Amygdala (tissue), 56 donors: ENCODE results near the gene C11orf54.

Source experiments
- DNase-seq, 56 donors: peaks; one replicate each; lab custom pipeline; 2025; lab: John Stamatoyannopoulos, UW

The C11orf54 gene

GRCh38 chr11:93741094-93741881 is at the start of gene C11orf54, which contains the start of gene TAF1D:
Gene C11orf54 (plus strand): TSS chr11:93741672. CDS start chr11:93747394, 5,722 bp downstream.
Gene TAF1D (minus strand): TSS chr11:93741495. CDS start chr11:93739304, 2,191 bp downstream.
- peak; percentile 61 to 97 (median 92) for DNase-seq

GRCh38 chr11:93694109-93694508 is 47.4 kb upstream of the C11orf54 start:
- DNase-seq, result no peak

- DNase-seq, result no peak
These were observed 46.9 kb upstream of the C11orf54 start for GRCh38 chr11:93694557-93694956.

GRCh38 chr11:93697611-93698010 is 43.9 kb upstream of the C11orf54 start:
- no peak for DNase-seq

- no peak for DNase-seq
These were observed 40.6 kb upstream of the C11orf54 start for GRCh38 chr11:93700830-93701229.

GRCh38 chr11:93704237-93704636 is 37.2 kb upstream of the C11orf54 start:
- no peak for DNase-seq

- DNase-seq, result no peak
These were observed 31.2 kb upstream of the C11orf54 start for GRCh38 chr11:93710239-93710638.

- DNase-seq, result no peak
These were observed 28.8 kb upstream of the C11orf54 start for GRCh38 chr11:93712678-93713077.

GRCh38 chr11:93715797-93716396 is 25.6 kb upstream of the C11orf54 start:
- no peak for DNase-seq

GRCh38 chr11:93717501-93717900 is 24.0 kb upstream of the C11orf54 start:
- no peak for DNase-seq

- no peak for DNase-seq
These were observed 23.4 kb upstream of the C11orf54 start for GRCh38 chr11:93718057-93718563.

- DNase-seq, result no peak
These were observed 22.2 kb upstream of the C11orf54 start for GRCh38 chr11:93719310-93719709.

- no peak for DNase-seq
These were observed 20.9 kb upstream of the C11orf54 start for GRCh38 chr11:93720522-93720921.

GRCh38 chr11:93724089-93724488 is 17.4 kb upstream of the C11orf54 start:
- no peak for DNase-seq

GRCh38 chr11:93727985-93728791 is 13.3 kb upstream of the C11orf54 start:
- no peak for DNase-seq

- no peak for DNase-seq
These were observed 12.7 kb upstream of the C11orf54 start for GRCh38 chr11:93728792-93729128.

- DNase-seq, result no peak
These were observed 12.3 kb upstream of the C11orf54 start for GRCh38 chr11:93729129-93729616.

- no peak for DNase-seq
These were observed 11.1 kb upstream of the C11orf54 start for GRCh38 chr11:93730108-93731107.

- DNase-seq, result no peak
These were observed 9.1 kb upstream of the C11orf54 start for GRCh38 chr11:93732237-93732892.
